ENCODE data around the gene ACVR1B.
A peak's percentile ranks its signal among the peaks of the same experiment; 100 is the strongest.

The ACVR1B gene

DNA sequence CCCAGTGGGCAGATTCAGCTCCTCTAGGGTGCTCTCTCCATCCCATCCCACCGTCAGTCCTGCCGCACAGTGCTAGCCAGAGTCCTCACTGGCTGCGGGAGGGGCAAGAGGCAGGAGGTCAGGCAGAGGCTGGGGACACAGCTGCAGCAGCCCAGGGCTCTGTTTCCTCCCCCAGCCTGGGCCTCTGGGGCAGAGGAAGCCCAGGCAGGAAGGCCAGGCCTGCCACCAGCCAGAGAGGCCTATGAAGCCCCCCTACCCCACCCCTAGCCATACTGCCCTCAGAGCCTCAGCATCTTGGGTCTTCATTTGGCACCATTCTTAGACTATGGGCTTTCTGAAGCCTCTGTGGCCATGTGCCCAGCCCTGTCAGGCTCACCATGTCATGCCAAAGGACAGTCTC, 40.8 kb upstream of the ACVR1B start:
- H3K4me3 ChIP-seq (ENCODE audit: low read length): peak overlapping the region; percentile 87
- DNase-seq (ENCODE audit: low read depth): no peak
- H3K36me3 ChIP-seq (ENCODE audit: control insufficient read depth, insufficient read depth, low read length, severe bottlenecking): peaks cover 8% of the 10 kb centered on the region
- H3K4me1 ChIP-seq (ENCODE audit: control insufficient read depth, insufficient read depth, low read length): peaks cover 66% of the 10 kb centered on the region
- H3K9me3 ChIP-seq (ENCODE audit: control insufficient read depth, low read length): no peaks in the 10 kb centered on the region
- peak overlapping the region; percentile 95 for H3K9ac ChIP-seq (ENCODE audit: low read length)
- no peaks in the 10 kb centered on the region for H3K27me3 ChIP-seq (replicated peaks; ENCODE audit: control insufficient read depth, insufficient read depth, low read length)

DNA sequence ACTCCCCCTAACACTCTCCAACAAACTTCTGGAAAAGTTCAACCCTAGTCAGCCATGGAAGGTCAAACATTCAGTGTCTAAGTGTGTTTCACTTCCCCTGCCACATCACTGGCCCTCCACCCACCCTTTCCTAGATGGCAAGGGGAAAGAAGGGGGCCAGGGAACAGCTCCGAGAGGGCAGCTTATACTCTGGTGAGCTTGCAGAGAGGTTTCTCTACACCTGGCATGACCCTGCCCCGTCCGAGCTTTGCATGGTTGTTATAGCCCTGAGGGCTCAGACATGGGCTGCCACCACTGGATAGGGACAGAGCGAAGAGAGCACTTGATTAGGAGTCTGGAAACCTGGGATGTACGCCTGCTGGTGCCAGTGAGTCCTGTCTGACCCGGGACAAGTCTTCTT, 40.2 kb upstream of the ACVR1B start:
- H3K9ac ChIP-seq (ENCODE audit: low read length): peak overlapping the region; percentile 95
- no peak overlapping the region for H3K4me3 ChIP-seq (ENCODE audit: low read length)
- peaks cover 15% of the 10 kb centered on the region for H3K36me3 ChIP-seq (ENCODE audit: control insufficient read depth, insufficient read depth, low read length, severe bottlenecking)
- peaks cover 60% of the 10 kb centered on the region for H3K4me1 ChIP-seq (ENCODE audit: control insufficient read depth, insufficient read depth, low read length)
- no peak for DNase-seq (ENCODE audit: low read depth)
- no peaks in the 10 kb centered on the region for H3K27me3 ChIP-seq (replicated peaks; ENCODE audit: control insufficient read depth, insufficient read depth, low read length)
- no peaks in the 10 kb centered on the region for H3K9me3 ChIP-seq (ENCODE audit: control insufficient read depth, low read length)

DNA sequence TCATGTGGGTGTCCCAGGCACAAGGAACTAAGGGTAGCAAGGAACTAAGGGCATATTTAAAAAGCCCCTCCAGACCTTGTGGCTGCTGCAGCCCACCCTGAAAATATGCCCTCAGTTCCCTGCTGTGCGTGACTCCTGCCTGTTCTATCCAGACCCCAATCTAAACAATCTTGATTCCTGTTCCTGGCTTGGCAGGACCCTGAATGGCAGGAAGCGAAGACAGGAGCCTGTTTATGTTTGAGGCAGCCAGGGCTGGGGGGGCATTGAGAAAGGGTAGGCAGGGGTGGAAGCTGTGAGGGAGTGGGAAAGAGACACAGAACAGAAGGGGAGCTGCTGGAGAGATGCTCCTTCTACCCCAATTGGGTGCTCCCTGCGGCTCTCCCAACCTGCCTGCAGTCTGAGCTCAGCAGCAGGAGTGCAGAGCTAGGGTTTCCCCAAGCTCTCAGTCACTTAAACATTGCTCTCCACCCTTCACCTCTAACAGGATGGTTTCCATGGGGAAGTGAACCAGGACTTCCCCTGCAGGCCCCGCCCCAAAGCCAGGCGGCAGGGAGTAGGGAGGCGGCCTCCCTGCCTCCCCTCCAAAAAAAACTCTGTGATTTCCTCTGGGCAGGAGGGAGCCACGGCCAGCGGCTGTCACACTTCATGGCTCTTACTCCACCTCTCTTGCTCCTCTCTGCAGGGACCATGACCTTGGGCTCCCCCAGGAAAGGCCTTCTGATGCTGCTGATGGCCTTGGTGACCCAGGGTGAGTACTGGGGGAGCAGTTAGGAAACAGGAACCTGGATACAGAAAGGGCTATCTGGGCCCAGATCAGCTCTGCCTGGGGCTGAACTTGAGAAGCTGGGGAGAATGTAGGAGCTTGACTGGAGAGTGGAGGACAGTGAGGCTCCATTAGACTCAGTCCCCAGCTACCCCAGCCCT, 39.4 kb upstream of the ACVR1B start:
- Histone ChIP-seq H3K9me3 (ENCODE audit: control insufficient read depth, low read length) (no peaks in the 10 kb centered on the region), H3K4me1 (ENCODE audit: control insufficient read depth, insufficient read depth, low read length) (peaks cover 56% of the 10 kb centered on the region), H3K36me3 (ENCODE audit: control insufficient read depth, insufficient read depth, low read length, severe bottlenecking) (peaks cover 19% of the 10 kb centered on the region), H3K4me3 (ENCODE audit: low read length) (peak overlapping the region; percentile 18), H3K9ac (ENCODE audit: low read length) (peak overlapping the region; percentile 95), H3K27me3 (replicated peaks; ENCODE audit: control insufficient read depth, insufficient read depth, low read length) (no peaks in the 10 kb centered on the region)
- no peak for DNase-seq (ENCODE audit: low read depth)

DNA sequence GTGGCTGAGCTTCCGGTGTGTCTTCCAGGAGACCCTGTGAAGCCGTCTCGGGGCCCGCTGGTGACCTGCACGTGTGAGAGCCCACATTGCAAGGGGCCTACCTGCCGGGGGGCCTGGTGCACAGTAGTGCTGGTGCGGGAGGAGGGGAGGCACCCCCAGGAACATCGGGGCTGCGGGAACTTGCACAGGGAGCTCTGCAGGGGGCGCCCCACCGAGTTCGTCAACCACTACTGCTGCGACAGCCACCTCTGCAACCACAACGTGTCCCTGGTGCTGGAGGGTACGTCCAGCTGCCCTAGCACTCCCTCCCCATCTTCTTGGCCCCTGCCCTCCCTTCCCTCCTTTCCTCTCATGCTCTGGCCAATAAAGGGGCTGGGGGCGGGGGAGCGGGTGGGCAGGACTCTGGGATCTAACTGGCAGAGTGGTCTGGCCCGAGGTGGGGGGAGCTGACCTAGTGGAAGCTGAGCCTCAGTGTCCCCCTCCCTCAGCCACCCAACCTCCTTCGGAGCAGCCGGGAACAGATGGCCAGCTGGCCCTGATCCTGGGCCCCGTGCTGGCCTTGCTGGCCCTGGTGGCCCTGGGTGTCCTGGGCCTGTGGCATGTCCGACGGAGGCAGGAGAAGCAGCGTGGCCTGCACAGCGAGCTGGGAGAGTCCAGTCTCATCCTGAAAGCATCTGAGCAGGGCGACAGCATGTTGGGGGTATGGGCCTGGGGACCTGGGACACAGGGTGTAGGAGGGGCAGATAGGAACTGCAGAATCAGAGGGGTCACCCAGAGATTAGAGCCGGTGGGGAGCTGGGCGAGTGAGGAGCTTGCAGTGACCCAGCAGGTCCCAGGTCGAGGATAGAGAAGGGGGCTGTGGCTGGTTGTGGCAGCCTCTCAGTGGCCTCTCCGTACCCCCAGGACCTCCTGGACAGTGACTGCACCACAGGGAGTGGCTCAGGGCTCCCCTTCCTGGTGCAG, 38.1 kb upstream of the ACVR1B start:
- Histone ChIP-seq H3K9me3 (ENCODE audit: control insufficient read depth, low read length) (no peaks in the 10 kb centered on the region), H3K36me3 (ENCODE audit: control insufficient read depth, insufficient read depth, low read length, severe bottlenecking) (peaks cover 32% of the 10 kb centered on the region), H3K9ac (ENCODE audit: low read length) (no peak overlapping the region), H3K4me1 (ENCODE audit: control insufficient read depth, insufficient read depth, low read length) (peaks cover 48% of the 10 kb centered on the region), H3K4me3 (ENCODE audit: low read length) (no peak overlapping the region), H3K27me3 (replicated peaks; ENCODE audit: control insufficient read depth, insufficient read depth, low read length) (no peaks in the 10 kb centered on the region)
- no peak for DNase-seq (ENCODE audit: low read depth)

DNA sequence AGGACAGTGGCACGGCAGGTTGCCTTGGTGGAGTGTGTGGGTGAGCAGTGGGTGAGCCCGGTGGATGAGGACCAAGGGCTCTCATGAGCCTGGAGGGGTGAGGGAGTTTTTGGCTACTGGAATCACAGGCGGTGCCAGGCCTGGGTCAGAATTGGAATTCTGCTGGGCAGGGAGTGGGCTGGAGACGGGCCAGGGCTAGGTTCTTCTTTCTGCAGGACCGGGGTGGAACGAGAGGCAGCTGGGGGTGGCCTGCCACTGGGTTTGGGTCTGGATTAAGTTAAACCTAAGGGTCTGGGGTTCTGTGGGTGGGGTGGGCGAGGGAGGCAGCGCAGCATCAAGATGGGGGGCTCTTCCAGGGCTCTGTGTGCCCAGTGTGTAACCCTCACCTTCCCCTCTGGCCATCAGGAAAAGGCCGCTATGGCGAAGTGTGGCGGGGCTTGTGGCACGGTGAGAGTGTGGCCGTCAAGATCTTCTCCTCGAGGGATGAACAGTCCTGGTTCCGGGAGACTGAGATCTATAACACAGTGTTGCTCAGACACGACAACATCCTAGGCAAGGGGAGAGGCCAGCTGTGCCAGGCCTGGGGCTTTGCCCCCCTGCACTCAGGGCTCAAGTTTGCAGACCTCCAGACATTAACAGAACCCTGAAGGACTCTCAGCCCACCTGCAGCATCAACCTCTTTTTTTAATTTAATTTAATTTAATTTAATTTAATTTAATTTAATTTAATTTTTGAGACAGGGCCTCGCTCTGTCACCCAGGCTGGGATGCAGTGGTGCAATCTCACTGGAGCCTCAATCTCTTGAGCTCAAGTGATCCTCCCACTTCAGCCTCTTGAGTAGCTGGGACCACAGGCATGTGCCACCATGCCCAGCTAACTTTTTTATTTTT, 37.2 kb upstream of the ACVR1B start:
- Histone ChIP-seq H3K4me3 (ENCODE audit: low read length) (no peak overlapping the region), H3K4me1 (ENCODE audit: control insufficient read depth, insufficient read depth, low read length) (peaks cover 40% of the 10 kb centered on the region), H3K27me3 (replicated peaks; ENCODE audit: control insufficient read depth, insufficient read depth, low read length) (no peaks in the 10 kb centered on the region), H3K36me3 (ENCODE audit: control insufficient read depth, insufficient read depth, low read length, severe bottlenecking) (peaks cover 41% of the 10 kb centered on the region), H3K9me3 (ENCODE audit: control insufficient read depth, low read length) (no peaks in the 10 kb centered on the region), H3K9ac (ENCODE audit: low read length) (no peak overlapping the region)
- DNase-seq (ENCODE audit: low read depth): no peak

DNA sequence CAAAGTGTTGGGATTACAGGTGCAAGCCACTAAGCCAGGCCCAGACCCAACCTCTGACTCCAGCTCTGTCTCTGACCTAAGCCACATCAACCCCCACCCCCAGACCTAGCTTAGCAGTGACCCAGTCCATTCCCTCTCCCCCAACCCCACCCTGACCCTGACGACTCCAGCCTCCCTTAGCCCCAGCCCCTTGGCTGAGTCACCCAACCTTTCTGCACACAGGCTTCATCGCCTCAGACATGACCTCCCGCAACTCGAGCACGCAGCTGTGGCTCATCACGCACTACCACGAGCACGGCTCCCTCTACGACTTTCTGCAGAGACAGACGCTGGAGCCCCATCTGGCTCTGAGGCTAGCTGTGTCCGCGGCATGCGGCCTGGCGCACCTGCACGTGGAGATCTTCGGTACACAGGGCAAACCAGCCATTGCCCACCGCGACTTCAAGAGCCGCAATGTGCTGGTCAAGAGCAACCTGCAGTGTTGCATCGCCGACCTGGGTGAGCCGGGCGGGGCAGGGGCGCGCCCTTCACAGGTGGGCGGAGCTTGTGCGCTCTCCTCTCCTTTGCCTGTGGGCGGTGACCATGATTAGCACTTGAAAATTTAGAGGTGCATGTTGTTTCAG, 36.4 kb upstream of the ACVR1B start:
- Histone ChIP-seq H3K9ac (ENCODE audit: low read length) (no peak overlapping the region), H3K36me3 (ENCODE audit: control insufficient read depth, insufficient read depth, low read length, severe bottlenecking) (peaks cover 49% of the 10 kb centered on the region), H3K4me1 (ENCODE audit: control insufficient read depth, insufficient read depth, low read length) (peaks cover 33% of the 10 kb centered on the region), H3K4me3 (ENCODE audit: low read length) (no peak overlapping the region), H3K27me3 (replicated peaks; ENCODE audit: control insufficient read depth, insufficient read depth, low read length) (no peaks in the 10 kb centered on the region), H3K9me3 (ENCODE audit: control insufficient read depth, low read length) (no peaks in the 10 kb centered on the region)
- no peak for DNase-seq (ENCODE audit: low read depth)

DNA sequence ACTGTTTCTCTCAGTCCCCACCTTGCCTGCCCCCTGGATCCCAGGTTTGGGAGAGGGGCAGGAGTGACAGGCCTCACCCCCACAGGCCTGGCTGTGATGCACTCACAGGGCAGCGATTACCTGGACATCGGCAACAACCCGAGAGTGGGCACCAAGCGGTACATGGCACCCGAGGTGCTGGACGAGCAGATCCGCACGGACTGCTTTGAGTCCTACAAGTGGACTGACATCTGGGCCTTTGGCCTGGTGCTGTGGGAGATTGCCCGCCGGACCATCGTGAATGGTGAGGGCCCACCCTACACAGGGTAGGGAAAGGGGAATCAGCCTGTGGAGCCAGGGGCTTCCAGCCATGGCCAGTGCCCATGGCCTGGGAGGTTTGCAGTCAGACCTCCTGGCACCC, 35.5 kb upstream of the ACVR1B start:
- Histone ChIP-seq H3K9ac (ENCODE audit: low read length) (no peak overlapping the region), H3K27me3 (replicated peaks; ENCODE audit: control insufficient read depth, insufficient read depth, low read length) (no peaks in the 10 kb centered on the region), H3K4me1 (ENCODE audit: control insufficient read depth, insufficient read depth, low read length) (peaks cover 25% of the 10 kb centered on the region), H3K9me3 (ENCODE audit: control insufficient read depth, low read length) (no peaks in the 10 kb centered on the region), H3K4me3 (ENCODE audit: low read length) (no peak overlapping the region), H3K36me3 (ENCODE audit: control insufficient read depth, insufficient read depth, low read length, severe bottlenecking) (peaks cover 53% of the 10 kb centered on the region)
- no peak for DNase-seq (ENCODE audit: low read depth)

DNA sequence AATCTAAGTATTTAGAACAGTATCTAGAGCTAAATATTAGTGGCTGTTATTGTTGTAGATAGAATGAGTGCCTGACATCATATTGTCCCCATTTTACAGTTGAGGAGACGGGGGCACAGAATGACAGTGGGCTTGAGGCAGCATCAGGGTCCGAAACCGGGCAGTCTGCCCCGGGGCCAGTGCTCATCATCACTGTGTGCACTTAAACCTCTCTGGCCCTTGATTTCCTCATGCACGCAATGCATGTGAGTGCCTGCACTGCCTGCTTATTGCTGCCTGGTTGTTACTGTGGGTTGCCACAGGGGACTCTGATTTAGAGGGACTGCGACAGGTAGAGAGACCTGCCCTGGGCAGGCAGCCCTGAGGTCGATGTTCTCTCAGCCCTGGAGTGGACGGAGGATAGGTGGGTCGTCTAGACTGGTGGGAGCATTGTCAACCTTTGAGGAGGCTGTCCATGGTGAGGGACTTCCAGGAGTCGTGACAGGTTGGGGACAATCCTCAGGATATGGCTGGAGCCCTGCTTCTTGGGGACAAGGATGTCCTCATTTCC, 34.4 kb upstream of the ACVR1B start:
- H3K4me3 ChIP-seq (ENCODE audit: low read length): no peak overlapping the region
- no peaks in the 10 kb centered on the region for H3K27me3 ChIP-seq (replicated peaks; ENCODE audit: control insufficient read depth, insufficient read depth, low read length)
- H3K4me1 ChIP-seq (ENCODE audit: control insufficient read depth, insufficient read depth, low read length): peaks cover 21% of the 10 kb centered on the region
- H3K36me3 ChIP-seq (ENCODE audit: control insufficient read depth, insufficient read depth, low read length, severe bottlenecking): peaks cover 53% of the 10 kb centered on the region
- no peak for DNase-seq (ENCODE audit: low read depth)
- H3K9me3 ChIP-seq (ENCODE audit: control insufficient read depth, low read length): no peaks in the 10 kb centered on the region
- H3K9ac ChIP-seq (ENCODE audit: low read length): no peak overlapping the region

DNA sequence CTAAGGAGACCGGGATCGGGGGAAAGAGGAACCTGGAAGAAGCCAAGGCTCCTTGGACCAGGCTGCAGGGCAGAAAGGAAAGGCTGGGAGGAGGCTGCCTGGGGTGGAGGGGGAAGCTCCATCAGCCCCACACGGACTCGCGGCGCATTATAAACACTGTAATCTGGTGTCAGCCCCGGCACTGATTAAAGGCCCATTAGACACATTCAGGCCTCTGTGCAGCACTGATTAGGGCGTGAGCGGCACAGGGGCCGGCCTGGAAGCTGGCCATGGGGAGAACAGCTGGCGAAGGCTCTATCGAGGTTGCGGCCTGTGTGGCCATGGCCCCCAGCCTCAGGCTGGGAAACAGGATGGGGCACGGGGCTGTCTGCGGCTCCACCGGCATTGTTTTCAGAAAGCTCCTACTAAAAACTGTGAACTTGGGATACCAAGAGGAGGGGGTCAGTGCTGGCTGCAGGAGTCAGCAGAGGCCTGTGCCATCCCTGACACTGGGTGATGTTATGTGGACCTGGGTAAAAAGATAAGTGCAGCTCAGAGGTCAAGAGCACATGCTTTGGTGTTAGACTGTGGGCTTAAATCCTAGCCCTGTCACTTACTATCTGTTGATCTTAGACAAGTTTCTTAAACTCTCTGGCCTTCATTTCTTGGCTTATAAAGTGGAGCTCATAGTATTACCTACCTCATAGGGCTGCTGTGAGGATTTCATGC, 33.6 kb upstream of the ACVR1B start:
- Histone ChIP-seq H3K4me1 (ENCODE audit: control insufficient read depth, insufficient read depth, low read length) (peaks cover 25% of the 10 kb centered on the region), H3K9me3 (ENCODE audit: control insufficient read depth, low read length) (no peaks in the 10 kb centered on the region), H3K27me3 (replicated peaks; ENCODE audit: control insufficient read depth, insufficient read depth, low read length) (no peaks in the 10 kb centered on the region), H3K36me3 (ENCODE audit: control insufficient read depth, insufficient read depth, low read length, severe bottlenecking) (peaks cover 53% of the 10 kb centered on the region), H3K9ac (ENCODE audit: low read length) (peak overlapping the region; percentile 6), H3K4me3 (ENCODE audit: low read length) (no peak overlapping the region)
- DNase-seq (ENCODE audit: low read depth): no peak

DNA sequence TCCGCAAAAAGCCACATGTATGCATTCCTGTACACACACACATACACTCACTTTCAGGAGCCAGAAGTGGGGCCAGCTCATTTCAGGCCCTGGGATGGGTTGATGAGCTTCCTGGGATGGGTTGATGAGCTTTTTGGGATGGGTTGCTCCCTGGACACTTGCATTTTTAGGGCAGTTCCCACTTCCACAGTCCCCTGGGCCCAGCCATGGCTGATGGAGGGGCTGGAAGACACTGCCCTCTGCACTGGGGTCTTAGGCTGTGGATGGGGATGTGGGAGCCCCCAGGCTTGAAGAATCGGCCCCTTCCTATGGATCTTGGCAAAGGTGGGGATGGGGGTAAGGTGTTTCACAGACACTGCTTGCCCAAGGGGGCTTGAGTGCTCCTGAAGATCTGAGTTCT, 31.5 kb upstream of the ACVR1B start:
- Histone ChIP-seq H3K36me3 (ENCODE audit: control insufficient read depth, insufficient read depth, low read length, severe bottlenecking) (peaks cover 51% of the 10 kb centered on the region), H3K4me3 (ENCODE audit: low read length) (no peak overlapping the region), H3K9me3 (ENCODE audit: control insufficient read depth, low read length) (no peaks in the 10 kb centered on the region), H3K9ac (ENCODE audit: low read length) (no peak overlapping the region), H3K27me3 (replicated peaks; ENCODE audit: control insufficient read depth, insufficient read depth, low read length) (no peaks in the 10 kb centered on the region), H3K4me1 (ENCODE audit: control insufficient read depth, insufficient read depth, low read length) (peaks cover 36% of the 10 kb centered on the region)
- no peak for DNase-seq (ENCODE audit: low read depth)

Data from adipocyte (in vitro differentiated cells).